GM12878 (cell line): ENCODE data around the gene AGBL2.

Experiments
- CTCF ChIP-seq, 3 experiments: IDR thresholded peaks in 2 of 3; conservative IDR thresholded peaks in 1 of 3; 2 replicates each; pipeline ENCODE4 v1.5.1; 2011; ENCODE audit warnings: low read depth in 3 of 3, low read length in 3 of 3, mild to moderate bottlenecking in 3 of 3, control low read depth in 2 of 3, moderate library complexity in 2 of 3, inconsistent platforms in 1 of 3, mixed read lengths in 1 of 3; ENCODE audit not compliant: control insufficient read depth in 2 of 3, insufficient read depth in 1 of 3; ENCODE audit errors: extremely low read depth in 1 of 3
- DPF2 ChIP-seq: fragments of 450-650 bp; IDR thresholded peaks from 2 replicates; pipeline ENCODE4 v1.6.1; 2017; ENCODE audit warnings: mild to moderate bottlenecking
- LARP7 ChIP-seq: fragments of 450-650 bp; IDR thresholded peaks from 2 replicates; pipeline ENCODE4 v1.6.1; 2017; ENCODE audit warnings: mild to moderate bottlenecking
- MTA3 ChIP-seq: IDR thresholded peaks from 2 replicates; pipeline ENCODE4 v1.6.1; 2012; ENCODE audit warnings: low read length, inconsistent platforms, borderline replicate concordance
- MXI1 ChIP-seq: fragments of 150-350 bp; IDR thresholded peaks from 2 replicates; pipeline ENCODE4 v1.6.1; 2011; ENCODE audit warnings: low read depth, mild to moderate bottlenecking, inconsistent platforms, low read length, improper control_type of control experiment
- NFYB ChIP-seq: IDR thresholded peaks from 2 replicates; pipeline ENCODE4 v1.6.1; 2011; ENCODE audit warnings: low read depth, mild to moderate bottlenecking, low read length, improper control_type of control experiment, moderate library complexity; ENCODE audit not compliant: insufficient read depth
- POLR2AphosphoS5 ChIP-seq: IDR thresholded peaks from 2 replicates; pipeline ENCODE4 v1.6.1; 2011; ENCODE audit warnings: mild to moderate bottlenecking, low read length, inconsistent platforms
- YY1 ChIP-seq: IDR thresholded peaks from 2 replicates; pipeline ENCODE4 v1.6.1; 2011; ENCODE audit warnings: low read depth, mild to moderate bottlenecking, low read length

DNA sequence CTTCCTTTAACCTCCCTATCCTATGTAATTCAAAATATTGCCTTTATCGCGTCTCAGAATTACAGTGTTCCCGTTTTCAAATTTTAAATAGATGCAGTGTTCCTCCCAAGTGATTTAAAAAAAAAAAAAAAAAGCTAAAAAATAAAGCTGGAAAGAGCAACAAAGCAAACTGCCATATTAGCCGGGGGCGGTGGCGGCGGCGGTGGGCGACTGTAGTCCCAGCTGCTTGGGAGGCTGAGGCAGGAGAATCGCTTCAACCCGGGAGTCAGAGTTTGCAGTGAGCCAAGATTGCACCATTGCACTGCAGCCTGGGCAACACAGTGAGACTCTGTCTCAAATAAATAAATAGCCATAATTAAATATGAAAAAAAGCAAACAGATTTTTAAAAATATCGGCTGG is 5.5 kb upstream of the AGBL2 start:
- TF ChIP-seq MTA3, result no peak
- no peak for TF ChIP-seq DPF2
- TF ChIP-seq YY1, result no peak
- no peak for TF ChIP-seq CTCF (IDR thresholded peaks at IDR 0.05 in 2 of 3, conservative IDR thresholded peaks at IDR 0.05 in 1 of 3; ENCODE audit: control insufficient read depth in 2 of 3, extremely low read depth in 1 of 3, insufficient read depth in 1 of 3, low read depth in 3 of 3, low read length in 3 of 3)
- no peak for TF ChIP-seq POLR2AphosphoS5
- no peak for TF ChIP-seq LARP7
- no peak for TF ChIP-seq NFYB
- no peak for TF ChIP-seq MXI1
